HG03066 (cell line): ENCODE data around the gene ASMTL.
"Not testable (repeated sequence)": the region's sequence is repeated elsewhere in the genome, so short reads cannot be mapped to it uniquely, and the experiment has no call there.

ENCODE experiments used
- ATAC-seq: cut with Tn5 transposase; IDR thresholded peaks from one replicate; pipeline ENCODE4 v1.9.1; 2021; ENCODE audit warnings: low read depth; ENCODE audit not compliant: unreplicated experiment

The ASMTL gene

GRCh38 chrX:1483843-1484637, 31.3 kb upstream of the ASMTL start:
- peak; percentile 41 for ATAC-seq

- not testable (repeated sequence) for ATAC-seq
These were observed 29.8 kb upstream of the ASMTL start for GRCh38 chrX:1482530-1482928.

GRCh38 chrX:1481636-1482529, 29.2 kb upstream of the ASMTL start:
- no peak for ATAC-seq

GRCh38 chrX:1480082-1480785, 27.5 kb upstream of the ASMTL start:
- no peak for ATAC-seq

GRCh38 chrX:1477801-1478458, 25.2 kb upstream of the ASMTL start:
- ATAC-seq: no peak

- ATAC-seq: no peak
These were observed 24.5 kb upstream of the ASMTL start for GRCh38 chrX:1477229-1477628.

- ATAC-seq: no peak
These were observed 24.0 kb upstream of the ASMTL start for GRCh38 chrX:1476682-1477081.

- ATAC-seq: no peak
These were observed 23.2 kb upstream of the ASMTL start for GRCh38 chrX:1475881-1476280.

GRCh38 chrX:1475481-1475880, 22.8 kb upstream of the ASMTL start:
- no peak for ATAC-seq

- not testable (repeated sequence) for ATAC-seq
These were observed 21.9 kb upstream of the ASMTL start for GRCh38 chrX:1474593-1474992.

- no peak for ATAC-seq
These were observed 20.3 kb upstream of the ASMTL start for GRCh38 chrX:1472975-1473374.

GRCh38 chrX:1468250-1468772, 15.6 kb upstream of the ASMTL start:
- ATAC-seq: no peak

- peak; percentile 45 for ATAC-seq
These were observed 14.4 kb upstream of the ASMTL start for GRCh38 chrX:1466971-1467561.

- ATAC-seq: no peak
These were observed 13.5 kb upstream of the ASMTL start for GRCh38 chrX:1466232-1466661.

GRCh38 chrX:1465286-1466231, 12.8 kb upstream of the ASMTL start:
- no peak for ATAC-seq

GRCh38 chrX:1464971-1465285, 12.2 kb upstream of the ASMTL start:
- no peak for ATAC-seq

GRCh38 chrX:1464041-1464970, 11.6 kb upstream of the ASMTL start:
- no peak for ATAC-seq

- ATAC-seq: no peak
These were observed 10.9 kb upstream of the ASMTL start for GRCh38 chrX:1463581-1463980.
